Measurements from ENCODE around the gene GTPBP2. TPM values are rescaled to one million over a fixed set of nuclear protein-coding genes. Genes with fewer than 3 reads are reported as not detected.

The GTPBP2 gene, protein sequence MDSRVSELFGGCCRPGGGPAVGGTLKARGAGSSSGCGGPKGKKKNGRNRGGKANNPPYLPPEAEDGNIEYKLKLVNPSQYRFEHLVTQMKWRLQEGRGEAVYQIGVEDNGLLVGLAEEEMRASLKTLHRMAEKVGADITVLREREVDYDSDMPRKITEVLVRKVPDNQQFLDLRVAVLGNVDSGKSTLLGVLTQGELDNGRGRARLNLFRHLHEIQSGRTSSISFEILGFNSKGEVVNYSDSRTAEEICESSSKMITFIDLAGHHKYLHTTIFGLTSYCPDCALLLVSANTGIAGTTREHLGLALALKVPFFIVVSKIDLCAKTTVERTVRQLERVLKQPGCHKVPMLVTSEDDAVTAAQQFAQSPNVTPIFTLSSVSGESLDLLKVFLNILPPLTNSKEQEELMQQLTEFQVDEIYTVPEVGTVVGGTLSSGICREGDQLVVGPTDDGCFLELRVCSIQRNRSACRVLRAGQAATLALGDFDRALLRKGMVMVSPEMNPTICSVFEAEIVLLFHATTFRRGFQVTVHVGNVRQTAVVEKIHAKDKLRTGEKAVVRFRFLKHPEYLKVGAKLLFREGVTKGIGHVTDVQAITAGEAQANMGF
- 61.5 and 67.6 TPM in 2 replicates for total RNA-seq

DNA sequence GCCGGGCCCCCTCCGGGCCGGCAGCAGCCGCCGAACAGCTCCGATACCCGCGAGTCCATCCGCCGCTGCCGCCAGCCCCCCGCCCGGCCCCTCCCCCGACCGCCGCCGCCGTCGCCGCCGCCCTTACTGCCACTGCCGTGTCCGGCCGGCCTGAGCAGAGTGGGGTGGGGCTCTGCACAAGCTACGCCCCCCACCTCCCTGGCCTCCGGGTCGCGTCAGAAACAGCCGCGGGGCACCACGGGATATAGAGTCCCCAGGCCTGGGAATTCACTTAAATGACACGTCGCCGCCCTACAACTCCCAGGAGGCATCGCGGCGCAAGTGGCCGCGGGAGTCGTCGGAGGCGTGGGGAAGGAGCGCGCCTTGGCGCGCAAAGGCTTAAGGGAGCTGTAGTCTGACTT, at the start of gene GTPBP2:
GTPBP2 (minus strand) TSS at position 161 of the 401 bp plus-strand sequence; CDS start at position 59, 102 bp downstream.

DNA sequence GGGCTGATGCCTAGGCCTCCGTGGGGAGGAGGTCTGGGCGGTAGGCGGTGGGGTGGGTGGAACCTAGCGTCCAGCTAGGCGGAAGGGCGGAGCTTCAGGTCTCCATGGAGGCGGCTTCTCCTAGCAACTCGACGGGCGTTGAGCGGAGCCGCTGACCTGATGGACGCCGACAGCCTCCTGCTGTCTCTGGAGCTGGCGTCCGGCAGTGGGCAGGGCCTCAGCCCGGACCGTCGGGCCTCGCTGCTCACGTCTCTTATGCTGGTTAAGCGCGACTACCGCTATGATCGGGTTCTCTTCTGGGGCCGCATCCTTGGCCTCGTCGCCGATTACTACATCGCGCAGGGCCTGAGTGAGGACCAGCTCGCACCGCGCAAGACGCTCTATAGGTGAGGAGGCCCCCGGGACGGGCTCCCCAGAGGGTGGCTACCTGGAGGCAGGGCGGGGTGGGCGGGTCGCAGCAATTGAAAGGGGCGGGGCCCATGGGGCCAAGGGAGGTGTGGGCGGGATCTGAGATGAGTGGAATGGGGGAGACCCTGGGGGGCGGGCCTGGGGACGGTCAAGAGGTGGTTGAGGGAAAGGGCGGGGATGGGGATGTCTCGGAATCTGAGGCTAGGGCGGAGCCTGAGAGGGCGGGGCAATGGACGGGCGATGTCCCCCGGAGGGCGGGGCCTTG, 16.0 kb upstream of the GTPBP2 start, which contains the start of gene RSPH9:
RSPH9 (plus strand) TSS at position 97 of the 673 bp plus-strand sequence; CDS start at position 160, 63 bp downstream.

DNA sequence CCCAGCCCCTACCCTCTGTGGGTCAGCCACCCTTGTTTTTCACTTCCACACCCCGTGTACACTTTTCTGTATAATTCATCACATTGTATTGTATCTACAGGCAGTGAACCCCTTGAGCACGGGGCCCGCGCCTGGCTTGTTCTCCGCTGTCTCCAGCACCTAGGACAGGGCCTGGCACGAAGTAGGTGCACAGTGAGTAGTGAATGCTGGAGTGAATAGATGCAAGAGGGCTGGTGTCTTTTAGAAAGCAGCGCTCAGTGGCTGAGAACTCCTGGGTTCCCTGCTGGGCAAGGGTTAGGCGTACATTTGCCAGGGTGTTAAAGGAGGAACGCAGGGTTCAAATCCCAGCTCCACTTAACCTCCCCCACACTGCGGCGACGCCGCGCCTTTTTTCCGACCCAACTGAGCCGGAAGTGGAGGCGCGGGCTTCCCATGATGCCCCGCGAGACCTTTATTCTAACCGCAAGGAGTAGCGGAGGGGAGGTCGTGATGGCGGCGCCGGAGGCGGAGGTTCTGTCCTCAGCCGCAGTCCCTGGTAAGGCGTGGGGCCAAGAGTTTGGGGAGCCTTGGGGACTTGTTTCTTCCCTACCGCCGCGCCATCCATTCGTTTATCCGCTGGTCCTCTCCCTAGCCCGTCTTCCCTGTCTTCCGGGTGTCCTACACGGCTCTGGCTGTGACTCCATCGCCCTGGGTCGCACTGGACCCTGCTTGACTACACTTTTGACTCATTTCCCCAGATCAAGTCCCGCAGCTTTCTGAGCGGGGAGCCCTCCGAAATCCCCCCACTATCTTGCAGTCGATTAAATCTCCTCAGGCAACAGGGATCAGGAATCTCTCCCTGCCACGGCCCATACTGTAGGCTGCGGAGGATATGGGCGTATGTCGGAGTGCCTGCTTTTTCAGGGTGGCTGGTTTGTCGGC, 6.6 kb upstream of the GTPBP2 start, which contains the start of gene MAD2L1BP:
MAD2L1BP (plus strand) TSS at position 454 of the 921 bp plus-strand sequence; CDS start at position 490, 36 bp downstream.

DNA sequence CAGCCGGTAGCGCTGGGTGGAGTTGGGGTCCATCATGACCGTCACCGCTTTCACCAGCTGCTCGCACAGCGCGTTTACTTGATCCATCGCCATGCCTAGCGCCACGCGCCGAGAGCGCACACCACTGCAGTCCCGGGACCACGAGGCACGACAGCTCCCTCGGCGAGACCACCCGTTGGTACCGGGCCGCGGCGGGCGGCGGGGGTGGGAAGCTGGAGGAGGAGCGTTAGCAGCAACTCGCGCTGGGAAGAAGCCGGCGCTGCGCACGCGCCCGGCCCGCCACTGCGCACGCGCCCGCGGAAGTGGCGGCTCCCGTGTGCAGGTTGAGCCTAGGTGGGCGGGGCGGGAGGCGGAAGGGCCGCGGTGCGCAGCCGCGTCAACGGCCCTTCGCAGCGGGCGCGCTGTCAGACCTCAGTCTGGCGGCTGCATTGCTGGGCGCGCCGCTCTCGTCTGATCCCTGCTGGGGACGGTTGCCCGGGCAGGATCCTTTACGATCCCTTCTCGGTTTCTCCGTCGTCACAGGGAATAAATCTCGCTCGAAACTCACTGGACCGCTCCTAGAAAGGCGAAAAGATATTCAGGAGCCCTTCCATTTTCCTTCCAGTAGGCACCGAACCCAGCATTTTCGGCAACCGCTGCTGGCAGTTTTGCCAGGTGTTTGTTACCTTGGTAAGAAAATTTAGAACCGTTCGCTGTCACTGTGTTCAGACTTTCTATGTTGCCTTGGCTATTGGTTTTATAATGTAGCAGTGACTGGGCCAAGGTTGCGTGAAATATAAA, 53.1 kb downstream of the GTPBP2 start, which contains the start of the genes POLH and XPO5:
POLH (plus strand) TSS at position 414 of the 780 bp plus-strand sequence. CDS start 6,135 bp downstream, outside the sequence.
XPO5 (minus strand) TSS at position 267 of the 780 bp plus-strand sequence; CDS start at position 93, 174 bp downstream.

Other genes starting within 250 kb of the GTPBP2 start
- gene ABCC10, start 201.7 kb downstream of the GTPBP2 start, total RNA-seq = 20.1 and 23.7 TPM in 2 replicates
- 0.66 TPM in 1 of 2 replicates, not detected in the other for gene DLK2, start 173.7 kb downstream of the GTPBP2 start, total RNA-seq
- gene TJAP1, start 151.7 kb downstream of the GTPBP2 start, total RNA-seq = 11.2 and 12.4 TPM in 2 replicates
- 0.15 and 0.50 TPM in 2 replicates for gene LRRC73, start 118.9 kb downstream of the GTPBP2 start, total RNA-seq
- 92.6 and 152 TPM in 2 replicates for gene YIPF3, start 112.3 kb downstream of the GTPBP2 start, total RNA-seq
- 26.6 and 27.2 TPM in 2 replicates for gene POLR1C, start 112.2 kb downstream of the GTPBP2 start, total RNA-seq
- gene XPO5, start 53.2 kb downstream of the GTPBP2 start, total RNA-seq = 15.4 and 22.3 TPM in 2 replicates
- 27.9 and 36.6 TPM in 2 replicates for gene POLH, start 53.1 kb downstream of the GTPBP2 start, total RNA-seq
- gene MAD2L1BP, start 6.6 kb upstream of the GTPBP2 start, total RNA-seq = 30.4 and 42.2 TPM in 2 replicates
- 1.0 and 1.8 TPM in 2 replicates for gene RSPH9, start 15.8 kb upstream of the GTPBP2 start, total RNA-seq
- 39.7 and 42.8 TPM in 2 replicates for gene MRPS18A, start 58.5 kb upstream of the GTPBP2 start, total RNA-seq
- gene VEGFA, start 140.9 kb upstream of the GTPBP2 start, total RNA-seq = 49.3 and 183 TPM in 2 replicates